Esophagus muscularis mucosa (tissue), 4 donors: Measurements from ENCODE around the gene RAVER2. TPM values are rescaled to one million over a fixed set of nuclear protein-coding genes. Genes with fewer than 3 reads are reported as not detected.

ENCODE experiments used
- DNase-seq: peaks from one replicate; pipeline ENCODE4 v3.0.0-alpha.2; 2017; ENCODE audit errors: extremely low spot score
- H3K27ac ChIP-seq, 4 donors: fragments of 200-600 bp; sonication (generic); replicated peaks in 1 of 4; 1 replicate in 3 of 4; 2 replicates in 1 of 4; pipeline ENCODE4 v1.5.1; 2016 to 2019; ENCODE audit warnings: mild to moderate bottlenecking in 1 of 4
- H3K27me3 ChIP-seq, 4 donors: fragments of 200-600 bp; sonication (generic); one replicate each; pipeline versions ENCODE4 v1.5.1 to v1.6.0; 2016 to 2019
- H3K36me3 ChIP-seq, 4 donors: fragments of 200-600 bp; sonication (generic); one replicate each; pipeline ENCODE4 v1.5.1; 2016 to 2019
- H3K4me1 ChIP-seq, 4 donors: fragments of 200-600 bp; sonication (generic); one replicate each; pipeline ENCODE4 v1.5.1; 2016 to 2019
- H3K4me3 ChIP-seq, 4 donors: fragments of 200-600 bp; sonication (generic); 1 replicate in 2 of 4; 2 replicates in 2 of 4; pipeline ENCODE4 v1.5.1; 2016 to 2019; ENCODE audit warnings: mild to moderate bottlenecking in 4 of 4, moderate library complexity in 1 of 4
- H3K9me3 ChIP-seq, 4 donors: fragments of 200-600 bp; sonication (generic); 1 replicate in 3 of 4; 2 replicates in 1 of 4; pipeline ENCODE4 v1.5.1; 2016 to 2019
- CTCF ChIP-seq, 3 experiments: fragments of 200-600 bp in 2 of 3; fragments of 450-650 bp in 1 of 3; sonication (generic) in 2 of 3; IDR thresholded peaks; one replicate each; pipeline ENCODE4 v1.5.1; 2017 to 2019; ENCODE audit warnings: antibody characterized with exemption in 3 of 3, mild to moderate bottlenecking in 2 of 3, moderate library complexity in 1 of 3
- EP300 ChIP-seq: sonication (generic); formaldehyde crosslinking; IDR thresholded peaks from one replicate; pipeline ENCODE4 v1.6.1; 2017; ENCODE audit warnings: antibody characterized with exemption
- POLR2A ChIP-seq: fragments of 450-650 bp; IDR thresholded peaks from one replicate; pipeline ENCODE4 v1.6.1; 2017; ENCODE audit warnings: antibody characterized with exemption, moderate library complexity, mild to moderate bottlenecking, low read depth
- POLR2AphosphoS5 ChIP-seq, 2 donors: sonication (generic); formaldehyde crosslinking; IDR thresholded peaks; one replicate each; pipeline ENCODE4 v1.6.1; 2017; ENCODE audit warnings: antibody characterized with exemption in 2 of 2
- WGBS: methylation state at CpG from one replicate; pipeline ENCODE4 v1.1.5; 2018; 5-methylcytosine and 5-hydroxymethylcytosine counted together
- intact Hi-C: fragments of 100-400 bp; cut with DNase I; formaldehyde crosslinking; loops from one replicate; pipeline ENCODE4 v1.15.1; 2023
- total RNA-seq, 4 donors: library from RNA; depleted of rRNA; stranded (reverse); fragments of >200 nt; gene quantifications; one replicate each; pipeline versions ENCODE4 v1.1.0 to v1.2.1, GENCODE V29; 2016

RAVER2 gene
- total RNA-seq, 4 donors from 2014 or later = 17.9 to 30.2 (median 22.4) TPM

GRCh38 chr1:64829411-64830029 is 84.6 kb downstream of the RAVER2 start:
- Histone ChIP-seq H3K4me3 (no peak overlapping the region), H3K27me3 (no peaks in the 10 kb centered on the region), H3K4me1 (peaks cover 1 to 7% (median 2%) of the 10 kb centered on the region in 4 donors), H3K27ac (no peak overlapping the region), H3K36me3 (peaks cover 20 to 48% (median 27%) of the 10 kb centered on the region in 4 donors), H3K9me3 (no peaks in the 10 kb centered on the region)
- no peak for TF ChIP-seq POLR2AphosphoS5 (IDR thresholded peaks at IDR 0.05)
- intact Hi-C loops = no loop called here
- DNase-seq = peak; percentile 55
- WGBS = 80% methylated on average over 8 of the region's 8 CpGs

DNA sequence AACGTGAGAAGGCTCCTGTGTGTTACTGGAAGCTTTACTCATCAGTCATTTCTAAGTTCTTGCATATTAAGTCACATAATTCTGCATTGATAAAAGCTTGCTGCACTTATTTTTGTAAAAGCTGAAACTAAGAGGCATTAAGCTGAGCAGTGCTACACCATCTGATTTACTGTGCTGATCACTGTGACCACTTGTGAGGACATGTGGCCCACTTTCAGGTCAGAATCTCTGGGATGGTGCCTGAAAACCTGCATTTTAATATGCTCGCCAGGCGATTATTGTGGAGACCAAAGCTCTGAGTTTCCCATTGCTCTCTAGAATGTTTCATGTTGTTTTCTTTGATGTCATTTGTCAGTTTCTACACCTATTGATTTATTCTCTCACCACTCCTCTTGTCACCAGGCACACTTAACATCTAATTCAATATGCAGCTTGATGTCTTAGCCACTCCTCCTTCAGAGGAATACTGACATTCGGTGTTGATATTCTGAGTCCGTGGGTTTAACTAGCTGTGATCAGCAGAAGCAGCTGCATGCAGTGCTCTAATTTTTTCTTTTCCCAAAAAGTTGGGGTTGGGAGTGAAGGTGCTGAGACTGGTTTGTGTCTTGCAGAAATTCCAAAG is 85.3 kb downstream of the RAVER2 start:
- Histone ChIP-seq H3K9me3 (no peaks in the 10 kb centered on the region), H3K4me1 (peaks cover 0 to 5% (median 1%) of the 10 kb centered on the region in 4 donors), H3K4me3 (no peak overlapping the region), H3K27me3 (no peaks in the 10 kb centered on the region), H3K36me3 (peaks cover 25 to 55% (median 33%) of the 10 kb centered on the region in 4 donors), H3K27ac (no peak overlapping the region)
- TF ChIP-seq POLR2AphosphoS5 (IDR thresholded peaks at IDR 0.05) (no peak), EP300 (no peak), POLR2A (no peak), CTCF (IDR thresholded peaks at IDR 0.05) (no peak)
- intact Hi-C loops = no loop called here
- no peak for DNase-seq
- 69% methylated on average over 5 of the region's 5 CpGs for WGBS

DNA sequence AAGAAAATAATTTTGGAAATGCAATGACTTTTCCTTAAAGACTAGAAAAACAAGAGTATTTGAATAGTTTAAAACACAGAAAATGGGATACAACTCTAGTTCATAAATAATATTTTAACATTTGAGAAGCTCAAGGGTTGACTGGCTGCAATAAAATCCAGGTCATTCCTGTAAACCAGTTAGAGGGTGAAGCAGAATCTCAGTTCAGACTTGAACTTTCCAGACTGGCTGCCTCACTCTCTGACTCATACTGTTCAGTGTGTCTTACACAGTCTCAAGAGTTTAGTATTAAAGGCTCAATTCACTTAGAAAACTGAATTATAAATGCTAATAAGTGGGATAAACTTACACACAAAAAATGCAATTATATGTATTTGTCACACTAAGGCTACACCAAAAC is 89.9 kb downstream of the RAVER2 start:
- intact Hi-C loops = no loop called here
- Histone ChIP-seq H3K9me3 (no peaks in the 10 kb centered on the region), H3K4me3 (no peak overlapping the region), H3K27ac (no peak overlapping the region), H3K36me3 (peaks cover 60 to 95% (median 76%) of the 10 kb centered on the region in 4 donors), H3K27me3 (no peaks in the 10 kb centered on the region), H3K4me1 (no peaks in the 10 kb centered on the region)
- no peak for DNase-seq
- TF ChIP-seq POLR2A = no peak
- no peak for TF ChIP-seq CTCF (IDR thresholded peaks at IDR 0.05)

DNA sequence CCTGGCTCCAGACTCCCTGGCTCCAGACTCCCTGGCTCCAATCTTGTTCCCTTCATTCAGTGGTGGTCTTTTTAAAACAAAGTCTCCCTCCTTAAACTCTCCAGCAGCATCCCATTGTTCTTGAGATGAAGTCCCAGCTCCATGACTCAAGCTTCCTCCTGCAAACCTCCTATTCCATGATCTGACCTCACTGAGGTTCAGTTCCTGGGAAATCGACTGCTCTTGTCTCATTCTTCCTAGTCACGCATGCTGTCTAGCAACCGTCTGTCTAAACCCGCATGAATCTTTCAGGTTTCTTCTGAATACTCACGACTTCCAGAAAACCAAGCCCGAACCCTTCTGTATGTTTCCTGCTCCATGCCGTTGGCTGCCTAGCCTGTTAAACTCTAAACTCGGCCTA is 91.9 kb downstream of the RAVER2 start:
- no peak for TF ChIP-seq POLR2AphosphoS5 (IDR thresholded peaks at IDR 0.05)
- no peak for TF ChIP-seq POLR2A
- TF ChIP-seq CTCF (IDR thresholded peaks at IDR 0.05) = no peak
- TF ChIP-seq EP300 = no peak
- peak; percentile 68 for DNase-seq
- Histone ChIP-seq H3K4me3 (no peak overlapping the region), H3K27me3 (no peaks in the 10 kb centered on the region), H3K4me1 (no peaks in the 10 kb centered on the region), H3K27ac (no peak overlapping the region), H3K36me3 (peaks cover 78 to 97% (median 93%) of the 10 kb centered on the region in 4 donors), H3K9me3 (no peaks in the 10 kb centered on the region)
- 92% methylated on average over 8 of the region's 8 CpGs for WGBS
- intact Hi-C loops = no loop called here

DNA sequence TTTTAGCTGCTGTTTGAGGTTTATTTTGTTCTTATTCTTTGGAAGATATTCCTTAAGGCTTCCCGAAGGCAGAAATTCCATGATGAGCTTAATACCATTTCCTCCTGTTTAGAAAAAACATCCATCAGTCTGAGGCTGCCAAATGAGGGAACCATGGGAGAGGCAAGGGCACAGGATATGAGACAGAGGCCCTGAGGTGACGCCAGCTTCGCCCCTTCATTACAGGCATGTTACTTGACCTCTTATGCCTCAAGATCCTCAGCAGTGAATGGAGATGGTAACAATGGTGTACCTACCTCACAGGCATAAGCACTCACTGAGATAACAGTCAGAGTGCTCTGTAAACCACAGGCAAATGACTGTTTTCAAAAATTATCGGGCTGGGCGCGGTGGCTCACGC is 93.6 kb downstream of the RAVER2 start:
- intact Hi-C loops = no loop called here
- H3K4me3 ChIP-seq = no peak overlapping the region
- peaks cover 0 to 10% (median 6%) of the 10 kb centered on the region in 4 donors for H3K4me1 ChIP-seq
- H3K9me3 ChIP-seq = no peaks in the 10 kb centered on the region
- peaks cover 68 to 92% (median 88%) of the 10 kb centered on the region in 4 donors for H3K36me3 ChIP-seq
- peak; percentile 62 for DNase-seq
- H3K27ac ChIP-seq = no peak overlapping the region
- H3K27me3 ChIP-seq = no peaks in the 10 kb centered on the region
- no peak for TF ChIP-seq EP300
- no peak for TF ChIP-seq POLR2A
- no peak for TF ChIP-seq POLR2AphosphoS5 (IDR thresholded peaks at IDR 0.05)
- TF ChIP-seq CTCF (IDR thresholded peaks at IDR 0.05) = no peak
- WGBS = 92% methylated on average over 7 of the region's 7 CpGs
